Kidney tubule cell (primary cell): ENCODE measurements around the gene FRMPD4.
"Not testable (repeated sequence)": the region's sequence is repeated elsewhere in the genome, so short reads cannot be mapped to it uniquely, and the experiment has no call there.

Experiments used
- DNase-seq: peaks from one replicate; pipeline ENCODE4 v3.0.0-alpha.2; 2018; ENCODE audit warnings: low spot score

FRMPD4 gene

GRCh38 chrX:12515384-12515783 lies 377.1 kb downstream of the FRMPD4 start:
- DNase-seq: not testable (repeated sequence)

GRCh38 chrX:12526306-12526705 lies 388.0 kb downstream of the FRMPD4 start:
- DNase-seq: no peak

- not testable (repeated sequence) for DNase-seq
Observed at GRCh38 chrX:12538096-12538495, 399.8 kb downstream of the FRMPD4 start.

GRCh38 chrX:12542251-12542650 lies 404.0 kb downstream of the FRMPD4 start:
- DNase-seq: not testable (repeated sequence)

- DNase-seq: no peak
Observed at GRCh38 chrX:12548341-12548740, 410.1 kb downstream of the FRMPD4 start.

- DNase-seq: peak; percentile 31
Observed at GRCh38 chrX:12548746-12549145, 410.5 kb downstream of the FRMPD4 start.

GRCh38 chrX:12554206-12554605 lies 415.9 kb downstream of the FRMPD4 start:
- no peak for DNase-seq

- DNase-seq: peak; percentile 56
Observed at GRCh38 chrX:12563121-12563520, 424.8 kb downstream of the FRMPD4 start.

GRCh38 chrX:12564221-12564620 lies 425.9 kb downstream of the FRMPD4 start:
- no peak for DNase-seq

- DNase-seq: peak; percentile 25
Observed at GRCh38 chrX:12567857-12568256, 429.6 kb downstream of the FRMPD4 start.

- DNase-seq: no peak
Observed at GRCh38 chrX:12570859-12571501, 432.7 kb downstream of the FRMPD4 start.

GRCh38 chrX:12579311-12579710 lies 441.0 kb downstream of the FRMPD4 start:
- no peak for DNase-seq

- peak; percentile 39 for DNase-seq
Observed at GRCh38 chrX:12580548-12580947, 442.3 kb downstream of the FRMPD4 start.

- no peak for DNase-seq
Observed at GRCh38 chrX:12581546-12581945, 443.3 kb downstream of the FRMPD4 start.

- DNase-seq: no peak
Observed at GRCh38 chrX:12582649-12583048, 444.4 kb downstream of the FRMPD4 start.

GRCh38 chrX:12583543-12583942 lies 445.3 kb downstream of the FRMPD4 start:
- DNase-seq: no peak

- no peak for DNase-seq
Observed at GRCh38 chrX:12595720-12596119, 457.4 kb downstream of the FRMPD4 start.

GRCh38 chrX:12610079-12610478 lies 471.8 kb downstream of the FRMPD4 start:
- peak; percentile 93 for DNase-seq

GRCh38 chrX:12611471-12611870 lies 473.2 kb downstream of the FRMPD4 start:
- no peak for DNase-seq

GRCh38 chrX:12614266-12614665 lies 476.0 kb downstream of the FRMPD4 start:
- peak; percentile 11 for DNase-seq

GRCh38 chrX:12615061-12615460 lies 476.8 kb downstream of the FRMPD4 start:
- DNase-seq: no peak

GRCh38 chrX:12617241-12617640 lies 479.0 kb downstream of the FRMPD4 start:
- DNase-seq: no peak

- DNase-seq: no peak
Observed at GRCh38 chrX:12647230-12647629, 509.0 kb downstream of the FRMPD4 start.

GRCh38 chrX:12648995-12649394 lies 510.7 kb downstream of the FRMPD4 start:
- no peak for DNase-seq
